ENCODE measurements around the gene IL1RAPL2. TPM values are rescaled to one million over a fixed set of nuclear protein-coding genes. Genes with fewer than 3 reads are reported as not detected.
A peak's percentile ranks its signal among the peaks of the same experiment; 100 is the strongest.
"Not testable (repeated sequence)": the region's sequence is repeated elsewhere in the genome, so short reads cannot be mapped to it uniquely, and the experiment has no call there.

Gene IL1RAPL2
- not detected for polyA plus RNA-seq (2013, experiment 1 of 2; ENCODE audit: insufficient read length)
- polyA plus RNA-seq (2013, experiment 2 of 2; ENCODE audit: insufficient read length), result 0.12 TPM

GRCh38 chrX:104565791-104566680, at the start of gene IL1RAPL2:
IL1RAPL2 (plus strand) TSS chrX:104566199.
- DNase-seq, result peak; percentile 0

DNA sequence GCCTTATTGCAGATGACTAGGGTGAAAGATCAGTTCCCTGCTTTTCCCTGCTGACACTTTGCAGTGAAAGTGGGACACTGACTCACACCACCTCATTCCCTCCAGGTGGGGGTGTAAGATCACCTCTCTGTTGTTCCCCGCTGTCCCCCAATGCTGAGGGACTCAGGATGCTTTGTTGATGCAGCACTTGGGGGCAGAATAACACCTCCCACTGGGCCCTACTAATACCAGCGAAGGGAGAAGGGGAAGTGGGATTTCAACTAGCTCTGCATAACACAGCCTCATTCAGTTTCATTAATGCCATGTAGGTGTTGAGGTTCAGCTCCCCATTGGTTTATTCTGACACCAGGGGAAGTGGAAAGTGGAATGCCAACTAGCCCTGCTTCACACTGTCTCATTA, 43.6 kb upstream of the IL1RAPL2 start:
- DNase-seq, result no peak

DNA sequence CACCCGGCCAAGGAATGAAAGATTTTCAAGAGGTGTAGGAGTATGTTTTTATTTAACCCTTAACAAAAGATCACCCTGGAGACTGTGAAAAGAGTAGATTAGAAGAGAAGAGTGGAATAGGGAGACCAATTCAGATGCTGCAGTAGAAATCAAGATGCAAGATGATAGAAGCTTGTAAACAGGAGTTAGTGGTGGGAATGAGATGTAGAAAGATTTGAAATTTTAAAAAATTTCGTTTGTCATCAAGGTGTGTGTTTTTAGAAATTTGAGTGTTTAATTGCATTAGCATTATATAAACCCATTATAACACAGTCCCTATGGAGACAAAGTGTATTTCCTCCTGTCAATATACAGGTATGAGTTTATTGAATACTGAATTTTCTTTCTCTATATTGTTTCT, 42.1 kb upstream of the IL1RAPL2 start:
- no peak for DNase-seq

DNA sequence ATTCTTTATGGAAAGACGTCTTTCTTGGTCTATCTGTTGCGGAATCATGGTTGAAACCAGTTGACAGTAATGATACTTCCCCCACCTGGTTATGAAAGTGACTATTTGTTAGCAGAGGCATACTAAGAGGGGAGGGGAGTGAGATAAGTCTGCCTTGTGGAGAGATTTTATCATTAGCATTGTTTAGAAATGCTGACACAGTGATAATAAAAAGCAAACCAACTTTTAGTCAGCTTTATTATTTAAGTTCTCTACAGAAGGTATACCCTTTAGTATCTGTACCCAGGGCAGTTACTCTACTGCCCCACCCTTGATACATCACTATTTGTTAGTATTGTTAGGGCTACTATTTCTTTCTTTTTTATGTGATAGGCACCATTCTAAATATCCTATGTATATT, 26.9 kb upstream of the IL1RAPL2 start:
- DNase-seq, result no peak

DNA sequence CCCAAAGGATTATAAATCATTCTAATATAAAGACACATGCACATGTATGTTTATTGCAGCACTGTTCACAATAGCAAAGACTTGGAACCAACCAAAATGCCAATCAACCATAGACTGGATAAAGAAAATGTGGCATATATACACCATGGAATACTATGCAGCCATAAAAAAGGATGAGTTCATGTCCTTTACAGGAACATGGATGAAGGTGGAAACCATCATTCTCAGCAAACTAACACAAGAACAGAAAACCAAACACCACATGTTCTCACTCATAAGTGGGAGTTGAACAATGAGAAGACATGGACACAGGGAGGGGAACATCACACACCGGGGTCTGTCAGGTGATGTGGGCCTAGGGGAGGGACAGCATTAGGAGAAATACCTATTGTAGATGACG, 23.6 kb upstream of the IL1RAPL2 start:
- DNase-seq, result not testable (repeated sequence)

DNA sequence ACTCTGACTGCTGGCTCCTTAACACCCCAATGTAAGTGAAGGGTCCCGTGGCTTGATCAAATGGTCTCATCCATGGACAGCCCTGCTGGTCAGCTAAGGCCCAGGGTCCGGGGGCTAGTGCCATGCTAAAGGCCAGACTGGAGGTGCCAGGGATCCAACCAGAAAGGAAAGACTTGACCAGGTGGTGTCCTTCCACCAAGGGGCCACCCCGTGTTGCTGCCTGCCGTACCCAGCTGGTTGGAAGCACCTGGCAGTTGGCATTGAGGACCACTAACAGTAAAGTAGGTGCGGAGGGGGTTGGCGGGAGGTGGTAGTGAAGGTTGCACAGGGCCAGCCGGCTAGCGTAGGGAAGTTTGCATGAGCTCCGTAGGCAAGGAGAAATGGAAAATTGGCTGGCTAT, 1.7 kb upstream of the IL1RAPL2 start:
- DNase-seq, result no peak

DNA sequence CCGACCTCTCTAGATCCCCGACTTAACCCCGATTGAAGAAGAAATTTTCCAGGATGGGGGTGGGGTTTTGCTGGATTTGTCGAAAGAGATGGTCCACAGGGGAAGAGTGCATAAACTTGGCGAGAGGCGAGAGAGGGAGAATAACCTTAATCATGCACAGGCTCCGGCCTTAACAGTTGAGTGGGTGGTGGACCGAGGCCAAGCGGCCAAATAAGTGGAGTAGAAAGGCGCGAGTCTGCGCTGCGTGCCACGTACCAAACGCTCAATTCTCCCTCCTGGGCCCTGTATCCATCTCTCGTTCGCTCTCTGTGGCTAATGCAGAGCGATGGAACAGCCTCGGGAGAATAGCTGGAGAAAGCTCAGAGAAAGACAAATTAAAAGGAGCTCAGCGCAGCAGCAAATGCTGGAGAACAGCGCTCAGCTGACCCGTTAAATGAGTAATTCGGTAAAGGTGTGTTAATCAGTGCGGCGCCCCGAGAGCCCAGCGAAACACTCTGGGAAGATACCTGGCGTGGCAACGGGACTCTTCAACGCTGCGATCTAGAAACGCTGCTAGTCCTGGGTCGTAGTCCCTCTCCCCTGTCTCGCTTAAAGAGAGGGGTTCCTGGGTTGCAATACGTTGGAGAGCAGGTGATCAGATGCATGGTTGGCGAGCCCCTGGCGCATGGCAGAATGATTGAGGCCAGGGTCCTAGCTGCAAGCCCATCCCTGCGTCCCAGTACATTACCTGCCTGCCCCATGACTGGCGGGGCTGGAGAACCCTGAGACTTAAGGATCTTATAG, 887 bp upstream of the IL1RAPL2 start:
- DNase-seq, result no peak

- no peak for DNase-seq
These were observed 892 bp downstream of the IL1RAPL2 start for GRCh38 chrX:104566681-104567501.

DNA sequence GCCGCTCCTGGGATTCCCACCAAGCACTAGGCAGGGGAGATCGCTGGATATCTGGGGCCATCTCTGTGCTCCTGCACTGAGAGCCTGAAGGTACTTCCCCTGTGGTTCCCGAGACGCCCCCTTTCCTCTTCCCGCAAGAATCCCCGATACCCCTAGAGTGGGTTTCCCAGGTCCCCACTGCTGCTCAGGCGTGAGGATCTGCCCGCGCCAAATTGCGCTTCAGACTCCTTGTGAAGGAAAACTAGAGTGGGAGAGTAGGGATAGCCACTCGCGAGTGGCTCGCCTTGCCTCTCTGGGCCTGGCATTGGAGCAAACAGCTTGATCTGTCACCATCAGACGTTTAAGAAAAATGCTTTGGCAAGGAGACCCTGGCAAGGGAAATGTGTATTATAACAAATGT, 1.5 kb downstream of the IL1RAPL2 start:
- DNase-seq, result no peak

DNA sequence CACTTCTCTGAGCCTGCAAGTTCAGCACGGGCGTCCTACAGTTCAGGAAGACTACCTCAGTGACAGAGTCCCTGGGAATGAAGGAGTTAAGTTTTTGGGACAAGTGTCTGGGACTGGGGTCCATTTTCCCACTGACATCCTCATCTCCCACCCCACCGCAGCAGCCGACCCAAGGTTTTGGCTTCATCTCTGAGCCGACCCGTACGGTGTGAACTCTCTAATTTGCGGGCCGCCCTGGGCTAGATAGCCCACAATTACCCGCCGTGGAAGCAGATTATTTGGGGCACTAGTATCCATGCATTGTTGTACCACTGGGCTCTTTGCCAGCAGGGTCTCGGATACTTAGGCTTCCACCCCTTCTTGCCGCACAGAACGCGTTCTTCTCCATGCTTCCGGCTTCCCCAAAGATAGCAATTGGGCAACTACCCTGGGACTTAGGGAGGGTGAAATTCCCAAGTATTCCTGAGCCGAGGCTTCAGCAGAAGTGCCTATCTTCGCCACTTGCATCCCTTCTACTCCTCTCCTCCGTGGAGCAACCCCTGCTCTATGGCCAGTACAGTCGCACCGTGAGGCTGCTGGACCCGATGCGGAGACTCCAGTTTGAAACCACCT, 2.4 kb downstream of the IL1RAPL2 start:
- DNase-seq, result no peak

- DNase-seq, result no peak
These were observed 52.3 kb downstream of the IL1RAPL2 start for GRCh38 chrX:104618106-104618895.

- DNase-seq, result no peak
These were observed 55.8 kb downstream of the IL1RAPL2 start for GRCh38 chrX:104621781-104622180.

DNA sequence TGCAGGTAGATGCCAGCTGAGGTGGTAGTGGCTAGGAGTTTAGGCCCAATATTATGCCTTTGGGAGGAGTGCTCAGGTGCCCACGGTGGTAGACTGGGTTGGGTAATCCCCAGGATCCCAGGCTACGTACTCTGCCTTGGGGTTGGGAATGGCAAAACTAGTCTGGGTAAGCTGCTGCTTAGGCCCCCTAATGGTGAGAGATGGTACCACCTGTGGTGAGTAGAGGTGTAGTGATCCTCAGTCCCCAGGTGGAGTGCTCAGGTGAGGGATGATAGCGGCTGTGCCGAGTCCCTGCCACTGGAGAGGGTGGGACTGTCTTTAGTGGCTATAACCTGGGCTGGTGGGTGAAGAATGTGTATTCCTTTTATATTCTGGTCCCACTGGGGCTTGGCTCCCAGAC, 75.2 kb downstream of the IL1RAPL2 start:
- no peak for DNase-seq

GRCh38 chrX:104647084-104647483, 81.1 kb downstream of the IL1RAPL2 start:
- no peak for DNase-seq

- DNase-seq, result no peak
These were observed 93.2 kb downstream of the IL1RAPL2 start for GRCh38 chrX:104659005-104659744.

DNA sequence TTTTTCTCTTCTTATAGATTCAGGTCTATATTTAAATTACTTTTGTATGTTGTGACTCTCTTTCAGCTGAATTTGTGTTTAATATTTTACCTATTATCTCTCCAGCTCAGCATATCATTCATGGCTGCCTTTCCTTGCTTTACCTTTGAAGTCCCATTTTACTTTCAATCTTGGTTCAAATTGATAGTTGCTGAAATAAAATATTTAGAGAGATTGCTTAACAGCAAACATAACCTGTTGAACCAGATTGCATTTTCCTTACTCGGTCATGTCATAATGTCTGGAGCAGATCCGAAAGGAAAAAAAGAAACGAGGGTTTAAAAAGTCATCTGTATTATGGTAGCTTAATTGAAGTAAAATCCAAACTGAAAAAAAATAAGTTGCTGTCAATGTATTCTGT, 94.1 kb downstream of the IL1RAPL2 start:
- no peak for DNase-seq

- DNase-seq, result no peak
These were observed 96.7 kb downstream of the IL1RAPL2 start for GRCh38 chrX:104662694-104663093.

- DNase-seq, result no peak
These were observed 99.7 kb downstream of the IL1RAPL2 start for GRCh38 chrX:104665691-104666090.

DNA sequence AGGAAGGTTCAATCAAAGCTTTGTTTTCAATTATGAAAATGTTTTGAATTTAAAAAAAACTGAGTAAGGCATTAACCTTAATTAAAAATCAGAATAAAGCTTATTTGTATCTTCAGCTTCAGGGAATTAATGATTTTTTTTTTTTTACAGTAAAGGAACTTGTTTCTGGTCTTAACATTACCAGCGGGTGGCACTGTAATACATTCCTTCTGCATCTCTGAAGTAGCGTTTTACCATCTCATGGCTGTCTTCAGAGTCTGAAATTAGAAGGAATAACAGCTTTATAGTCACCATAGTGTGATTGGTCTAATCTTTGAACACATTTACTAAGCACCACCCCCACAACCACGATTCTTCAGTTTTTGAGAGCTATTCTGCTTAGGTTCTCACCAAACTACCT, 102.6 kb downstream of the IL1RAPL2 start:
- DNase-seq, result peak; percentile 1

GRCh38 chrX:104669063-104669462, 103.1 kb downstream of the IL1RAPL2 start:
- no peak for DNase-seq

DNA sequence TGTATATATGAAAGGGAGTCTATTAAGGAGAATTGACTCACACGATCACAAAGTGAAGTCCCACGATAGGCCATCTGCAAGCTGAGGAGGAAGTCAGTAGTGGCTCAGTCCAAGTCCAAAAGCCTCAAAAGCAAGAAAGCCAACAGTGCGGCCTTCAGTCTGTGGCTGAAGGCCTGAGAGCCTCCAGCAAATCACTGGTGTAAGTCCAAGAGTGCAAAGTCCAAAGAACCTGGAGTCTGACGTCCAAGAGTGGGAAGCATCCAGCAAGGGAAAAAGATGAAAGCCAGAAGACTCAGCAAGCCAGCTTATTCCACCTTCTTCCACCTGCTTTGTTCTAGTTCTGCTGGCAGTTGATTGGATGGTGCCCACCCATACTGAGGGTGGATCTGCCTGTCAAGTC, 104.1 kb downstream of the IL1RAPL2 start:
- no peak for DNase-seq
